ENCODE data around the gene STK32B.

- TF ChIP-seq CTCF (tag by site-specific recombination; IDR thresholded peaks at IDR 0.05) (no peak), GLI4 (tag by site-specific recombination; IDR thresholded peaks at IDR 0.05) (no peak), HOXA7 (CRISPR knock-in tag; IDR thresholded peaks at IDR 0.05; ENCODE audit: borderline replicate concordance) (no peak), ZNF623 (tag by site-specific recombination; IDR thresholded peaks at IDR 0.05) (no peak)
Observed at GRCh38 chr4:5471206-5471605, 419.9 kb downstream of the STK32B start.

All from HEK293 (cell line).